Muscle layer of duodenum (tissue), 2 donors: ENCODE measurements around the gene SAMD1.
"Not testable (repeated sequence)": the region's sequence is repeated elsewhere in the genome, so short reads cannot be mapped to it uniquely, and the experiment has no call there.

Experiments
- H3K27ac ChIP-seq: one replicate; pipeline ENCODE4 v1.7.0; 2013; ENCODE audit warnings: mild to moderate bottlenecking, low read length
- H3K27me3 ChIP-seq: one replicate; pipeline ENCODE4 v1.7.0; 2013; ENCODE audit warnings: low read depth, mild to moderate bottlenecking, control low read depth, low read length
- H3K36me3 ChIP-seq, 2 donors: one replicate each; pipeline ENCODE4 v1.7.0; 2013; ENCODE audit warnings: low read length in 2 of 2, control low read depth in 1 of 2, mild to moderate bottlenecking in 1 of 2; ENCODE audit not compliant: insufficient read depth in 2 of 2, control insufficient read depth in 1 of 2
- H3K4me1 ChIP-seq, 2 donors: one replicate each; pipeline ENCODE4 v1.7.0; 2013; ENCODE audit warnings: low read length in 2 of 2, mild to moderate bottlenecking in 2 of 2, control low read depth in 1 of 2, moderate library complexity in 1 of 2; ENCODE audit not compliant: insufficient read depth in 2 of 2, control insufficient read depth in 1 of 2
- H3K4me3 ChIP-seq, 2 donors: one replicate each; pipeline ENCODE4 v1.7.0; 2013; ENCODE audit warnings: low read length in 2 of 2, low read depth in 1 of 2, mild to moderate bottlenecking in 1 of 2
- H3K9me3 ChIP-seq, 2 donors: one replicate each; pipeline ENCODE4 v1.7.0; 2013; ENCODE audit warnings: low read length in 2 of 2, control low read depth in 1 of 2, mild to moderate bottlenecking in 1 of 2; ENCODE audit not compliant: control insufficient read depth in 1 of 2
- donor health status: healthy.

SAMD1 gene

DNA sequence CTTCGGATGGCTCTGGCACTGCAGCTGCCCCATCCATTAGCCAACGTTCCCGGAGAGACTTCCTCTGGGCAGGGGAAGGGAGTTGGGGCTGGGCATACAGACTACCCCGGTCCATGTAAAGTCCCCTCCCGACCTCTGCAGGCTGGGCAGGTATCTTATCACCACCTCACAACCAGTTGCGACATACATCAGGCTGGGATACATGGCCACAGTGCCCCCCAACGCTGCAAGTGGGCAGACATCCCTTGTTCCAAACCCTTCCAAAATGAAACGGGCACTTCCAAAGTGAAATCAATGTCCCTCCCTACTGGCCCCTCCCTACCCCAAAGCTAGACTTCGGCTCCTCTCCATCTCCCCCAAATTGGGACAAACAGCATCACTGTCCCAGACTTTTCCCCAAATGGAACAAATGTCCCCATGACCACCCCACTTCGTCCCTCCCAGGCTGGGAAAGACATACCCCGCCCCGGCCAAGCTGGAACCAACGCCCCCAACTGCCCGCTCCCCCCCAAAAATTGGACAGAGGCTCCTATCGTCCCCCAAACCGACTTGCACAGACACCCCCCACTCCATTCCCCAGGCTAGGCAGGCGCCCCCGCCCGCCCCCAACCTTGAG is 33.7 kb downstream of the SAMD1 start:
- no peaks in the 10 kb centered on the region for H3K36me3 ChIP-seq
- H3K4me1 ChIP-seq, result peaks cover 0 to 7% of the 10 kb centered on the region in 2 donors
- no peak overlapping the region for H3K27ac ChIP-seq
- H3K27me3 ChIP-seq, result peaks cover 23% of the 10 kb centered on the region
- H3K4me3 ChIP-seq, result peak overlapping the region in 1 of 2 donors; percentile 52
- peaks cover 0 to 5% of the 10 kb centered on the region in 2 donors for H3K9me3 ChIP-seq

DNA sequence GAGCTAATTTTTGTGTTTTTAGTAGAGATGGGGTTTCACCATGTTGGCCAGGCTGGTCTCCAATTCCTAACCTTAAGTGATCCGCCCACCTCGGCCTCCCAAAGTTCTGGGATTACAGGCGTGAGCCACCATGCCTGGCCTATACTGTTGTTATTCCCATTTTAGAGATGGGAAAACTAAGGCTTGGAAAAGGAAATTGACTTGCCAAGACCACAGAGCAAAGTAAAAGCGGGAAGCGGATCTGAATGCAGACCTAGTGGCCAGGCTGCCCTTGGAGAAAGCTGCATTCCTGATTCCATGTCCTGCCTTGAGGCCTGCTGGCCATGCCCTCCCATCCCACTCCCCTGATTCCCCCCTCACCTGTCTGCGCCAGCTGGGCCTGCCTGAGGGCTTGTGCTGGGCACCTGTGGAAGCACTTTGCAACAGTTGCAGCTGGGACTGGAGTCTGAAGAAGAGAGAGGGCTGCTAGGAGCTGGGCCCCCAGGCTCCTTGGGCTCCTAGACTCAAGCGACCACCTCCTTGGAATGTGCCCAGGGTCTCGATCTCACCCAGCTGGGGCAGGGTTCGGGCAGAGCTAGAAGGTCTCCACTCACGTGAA is 34.4 kb downstream of the SAMD1 start:
- Histone ChIP-seq H3K27ac (no peak overlapping the region), H3K4me3 (no peak overlapping the region), H3K36me3 (no peaks in the 10 kb centered on the region), H3K27me3 (peaks cover 19% of the 10 kb centered on the region), H3K4me1 (peaks cover 0 to 7% of the 10 kb centered on the region in 2 donors), H3K9me3 (peaks cover 0 to 5% of the 10 kb centered on the region in 2 donors)

DNA sequence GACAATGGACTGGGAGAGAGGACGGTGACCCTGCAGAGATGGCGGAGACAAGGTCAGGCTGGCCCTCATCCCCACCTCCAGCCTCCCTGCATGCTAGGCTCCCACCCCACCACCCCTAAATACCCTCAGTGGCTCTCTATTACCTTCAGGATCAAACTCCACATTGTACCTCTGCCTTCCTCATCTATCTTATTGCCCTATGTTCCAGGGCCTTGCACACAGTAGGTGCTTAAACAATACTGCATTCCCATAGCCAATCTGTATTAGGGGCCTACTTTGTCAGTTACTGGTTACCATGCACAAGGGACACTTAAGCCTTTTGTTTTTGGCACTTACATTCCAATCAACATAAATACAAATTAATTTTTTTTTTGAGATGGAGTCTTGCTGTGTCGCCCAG is 35.2 kb downstream of the SAMD1 start:
- peaks cover 0 to 7% of the 10 kb centered on the region in 2 donors for H3K4me1 ChIP-seq
- H3K36me3 ChIP-seq, result no peaks in the 10 kb centered on the region
- H3K4me3 ChIP-seq, result no peak overlapping the region
- peaks cover 19% of the 10 kb centered on the region for H3K27me3 ChIP-seq
- no peak overlapping the region for H3K27ac ChIP-seq
- H3K9me3 ChIP-seq, result peaks cover 0 to 5% of the 10 kb centered on the region in 2 donors

DNA sequence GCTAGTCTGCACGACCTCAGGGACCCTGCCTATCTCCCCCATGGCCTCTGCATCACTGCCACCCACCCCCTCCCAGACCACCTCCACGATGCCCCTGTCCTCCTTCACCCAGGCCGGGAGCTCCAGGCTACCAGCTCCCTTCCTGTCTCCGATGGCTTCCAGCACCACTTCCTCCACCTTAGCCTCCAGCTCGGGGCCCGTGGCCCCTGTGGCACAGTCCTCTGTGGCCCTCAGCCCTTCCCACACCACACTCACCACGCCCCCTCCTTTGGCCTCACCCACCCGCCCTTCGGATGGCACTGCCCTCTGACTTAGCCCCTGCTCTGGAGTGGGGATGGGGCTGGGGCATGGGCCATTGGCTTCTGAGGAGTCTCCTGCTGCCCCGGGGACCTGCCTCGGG is 35.8 kb downstream of the SAMD1 start:
- Histone ChIP-seq H3K4me1 (peaks cover 0 to 7% of the 10 kb centered on the region in 2 donors), H3K27me3 (peaks cover 17% of the 10 kb centered on the region), H3K27ac (no peak overlapping the region), H3K9me3 (peaks cover 0 to 5% of the 10 kb centered on the region in 2 donors), H3K4me3 (no peak overlapping the region), H3K36me3 (no peaks in the 10 kb centered on the region)

DNA sequence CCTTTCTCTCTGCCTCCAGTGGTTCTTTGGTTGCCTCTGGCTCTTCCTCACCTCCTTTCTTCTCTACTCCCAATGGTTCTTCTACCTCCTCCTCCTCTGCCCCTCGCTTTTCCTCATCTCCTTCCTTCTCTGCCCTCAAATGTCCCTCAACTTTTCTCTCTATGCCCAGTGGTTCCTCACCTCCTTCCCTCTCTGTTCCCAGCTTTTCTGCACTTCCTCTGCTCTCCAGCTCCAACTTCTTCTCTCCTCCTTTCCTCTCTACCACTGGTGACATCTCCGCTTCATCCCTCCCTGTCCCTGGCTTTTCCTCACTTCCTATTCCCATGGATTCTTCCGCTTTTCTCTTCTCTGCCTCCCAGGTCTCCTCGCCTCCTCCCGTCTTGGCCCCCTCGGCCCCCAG is 36.5 kb downstream of the SAMD1 start:
- Histone ChIP-seq H3K27ac (no peak overlapping the region), H3K27me3 (peaks cover 14% of the 10 kb centered on the region), H3K36me3 (no peaks in the 10 kb centered on the region), H3K9me3 (peaks cover 0 to 5% of the 10 kb centered on the region in 2 donors), H3K4me3 (no peak overlapping the region), H3K4me1 (peaks cover 0 to 7% of the 10 kb centered on the region in 2 donors)

DNA sequence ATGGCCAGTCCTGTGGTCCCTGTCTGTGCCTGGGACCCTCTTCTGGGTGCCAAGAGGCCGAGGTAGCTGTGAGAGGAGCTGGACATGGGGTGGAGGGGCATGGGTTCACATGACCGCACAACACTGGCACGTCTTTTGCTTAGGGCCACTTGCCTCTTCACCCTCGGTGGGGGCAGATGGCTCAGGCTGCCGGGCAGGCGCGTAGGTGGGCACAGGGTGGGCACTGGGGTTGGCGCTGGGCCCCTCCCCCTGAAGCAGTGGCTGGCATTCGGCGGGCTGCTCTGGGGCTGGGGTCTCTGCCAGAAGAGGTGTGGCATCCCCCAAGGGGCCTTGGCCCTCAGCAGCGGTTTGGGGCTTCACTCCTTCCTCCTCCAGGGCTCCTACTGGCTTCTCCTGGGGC is 37.1 kb downstream of the SAMD1 start:
- no peaks in the 10 kb centered on the region for H3K36me3 ChIP-seq
- peaks cover 8% of the 10 kb centered on the region for H3K27me3 ChIP-seq

DNA sequence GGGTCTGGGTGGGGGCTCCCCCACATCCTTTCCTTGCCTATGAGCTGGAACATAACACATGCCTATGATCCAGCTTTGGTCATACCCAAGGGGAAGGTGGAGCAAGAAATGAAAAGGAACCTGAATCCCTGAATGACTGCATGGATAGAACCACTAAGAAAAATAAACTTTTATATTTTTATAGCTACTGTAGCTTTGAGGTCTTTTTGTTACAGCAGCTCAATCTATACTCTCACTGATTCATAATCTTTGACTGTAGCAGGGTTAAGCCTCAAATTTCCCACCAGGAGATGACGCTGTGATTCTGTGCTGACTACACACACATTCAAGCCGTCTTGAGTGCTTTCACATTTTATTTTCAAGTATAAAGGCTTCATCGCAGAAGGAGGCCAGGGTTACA is 37.5 kb downstream of the SAMD1 start:
- peaks cover 0 to 5% of the 10 kb centered on the region in 2 donors for H3K9me3 ChIP-seq
- no peak overlapping the region for H3K4me3 ChIP-seq
- H3K27me3 ChIP-seq, result peaks cover 3% of the 10 kb centered on the region
- H3K27ac ChIP-seq, result no peak overlapping the region
- no peaks in the 10 kb centered on the region for H3K36me3 ChIP-seq
- H3K4me1 ChIP-seq, result peaks cover 0 to 5% of the 10 kb centered on the region in 2 donors

More for the DNA sequence above, 37.1 kb downstream of the SAMD1 start:
- H3K4me3 ChIP-seq, result no peak overlapping the region
- H3K27ac ChIP-seq, result no peak overlapping the region
- peaks cover 0 to 7% of the 10 kb centered on the region in 2 donors for H3K4me1 ChIP-seq
- H3K9me3 ChIP-seq, result peaks cover 0 to 5% of the 10 kb centered on the region in 2 donors

DNA sequence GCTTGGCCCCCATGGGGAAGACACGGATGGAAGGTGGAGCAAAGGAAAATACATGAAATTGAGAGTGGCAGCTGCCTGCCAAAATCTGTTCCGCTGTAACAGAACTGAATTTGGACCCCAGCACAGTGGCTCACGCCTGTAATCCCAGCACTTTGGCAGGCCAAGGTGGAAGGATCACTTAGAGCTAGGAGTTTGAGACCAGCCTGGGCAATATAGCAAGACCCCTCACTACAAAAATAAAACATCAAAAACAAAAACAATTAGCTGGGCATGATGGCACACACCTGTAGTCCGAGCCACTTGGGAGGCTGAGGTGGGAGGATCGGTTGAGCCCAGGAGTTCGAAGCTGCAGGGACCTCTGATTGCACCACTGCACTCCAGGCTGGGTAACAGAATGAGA is 38.1 kb downstream of the SAMD1 start:
- H3K27me3 ChIP-seq, result no peaks in the 10 kb centered on the region
- no peak overlapping the region for H3K4me3 ChIP-seq
- H3K36me3 ChIP-seq, result no peaks in the 10 kb centered on the region
- peaks cover 0 to 5% of the 10 kb centered on the region in 2 donors for H3K9me3 ChIP-seq
- no peak overlapping the region for H3K27ac ChIP-seq
- no peaks in the 10 kb centered on the region for H3K4me1 ChIP-seq

DNA sequence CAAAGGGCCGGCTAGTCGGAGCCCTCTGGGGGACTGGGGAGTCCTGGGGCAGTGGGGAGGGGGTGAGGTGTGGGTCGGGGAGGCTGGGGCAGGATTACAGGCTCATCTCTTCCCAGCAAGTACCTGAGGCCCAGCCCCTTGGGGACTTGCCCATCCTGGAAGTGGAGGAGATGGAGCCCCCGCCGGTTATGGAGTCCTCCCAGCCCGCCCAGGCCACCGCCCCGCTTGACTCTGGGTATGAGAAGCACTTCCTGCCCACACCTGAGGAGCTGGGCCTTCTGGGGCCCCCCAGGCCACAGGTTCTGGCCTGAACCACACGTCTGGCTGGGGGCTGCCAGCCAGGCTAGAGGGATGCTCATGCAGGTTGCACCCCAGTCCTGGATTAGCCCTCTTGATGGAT is 38.6 kb downstream of the SAMD1 start:
- Histone ChIP-seq H3K27me3 (no peaks in the 10 kb centered on the region), H3K36me3 (no peaks in the 10 kb centered on the region), H3K4me1 (no peaks in the 10 kb centered on the region), H3K27ac (no peak overlapping the region), H3K9me3 (peaks cover 0 to 5% of the 10 kb centered on the region in 2 donors), H3K4me3 (no peak overlapping the region)

DNA sequence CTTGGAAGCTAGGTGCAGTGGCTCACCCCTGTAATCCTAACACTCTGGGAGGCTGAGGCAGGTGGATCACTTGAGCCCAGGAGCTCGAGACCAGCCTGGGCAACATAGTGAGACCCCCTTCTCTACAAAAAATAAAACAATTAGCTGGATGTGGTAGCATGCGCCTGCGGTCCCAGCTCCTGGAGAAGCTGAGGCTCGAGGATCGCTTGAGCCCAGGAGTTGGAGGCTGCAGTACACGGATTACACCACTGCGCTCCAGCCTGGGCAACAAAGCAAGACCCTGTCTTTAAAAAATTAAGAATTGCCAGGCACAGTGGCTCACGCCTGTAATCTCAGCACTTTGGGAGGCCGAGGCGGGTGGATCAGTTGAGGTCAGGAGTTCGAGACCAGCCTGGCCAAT is 39.6 kb downstream of the SAMD1 start:
- not testable (repeated sequence) for H3K4me1 ChIP-seq, H3K36me3 ChIP-seq, H3K27ac ChIP-seq, H3K4me3 ChIP-seq, H3K9me3 ChIP-seq, H3K27me3 ChIP-seq

DNA sequence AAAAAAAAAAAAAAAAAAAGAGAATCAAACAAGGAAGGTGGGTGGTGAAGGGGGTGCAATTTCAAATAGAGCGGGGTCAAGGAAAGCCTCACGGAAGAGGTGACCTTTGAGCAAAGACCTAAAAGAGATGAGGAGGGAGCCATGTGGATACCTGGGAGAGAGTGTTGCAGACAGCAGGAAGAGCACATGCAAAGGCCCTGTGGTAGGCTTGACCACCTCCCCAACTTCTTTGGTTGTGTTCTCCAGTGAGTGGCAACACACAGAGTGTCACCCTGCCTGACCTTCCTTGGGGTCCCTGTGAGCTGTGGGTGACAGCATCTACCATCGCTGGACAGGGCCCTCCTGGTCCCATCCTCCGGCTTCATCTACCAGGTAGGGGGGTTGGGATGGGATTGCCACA is 40.0 kb downstream of the SAMD1 start:
- Histone ChIP-seq H3K27ac (no peak overlapping the region), H3K9me3 (peaks cover 0 to 5% of the 10 kb centered on the region in 2 donors), H3K36me3 (no peaks in the 10 kb centered on the region), H3K27me3 (no peaks in the 10 kb centered on the region), H3K4me3 (no peak overlapping the region), H3K4me1 (no peaks in the 10 kb centered on the region)
